Endothelial cell of umbilical vein (primary cell): ENCODE data around the gene IFT22. TPM values are rescaled to one million over a fixed set of nuclear protein-coding genes. Genes with fewer than 3 reads are reported as not detected.

Experiments used
- BruUV-seq: library from RNA; stranded (reverse); fragments of 400-500 nt; replicated peaks from 2 replicates; lab custom pipeline; 2021; lab: Mats Ljungman, UMichigan
- CTCF ChIA-PET: fragments of 300-600, 350-600 bp; sonication (Branson Sonifier 250); formaldehyde crosslinking; loops from one replicate; lab custom pipeline; 2021; ENCODE audit warnings: antibody characterized with exemption, inconsistent platforms; lab: Charles Lee
- POLR2A ChIA-PET: fragments of 300-600, 350-600 bp; sonication (Branson Sonifier 250); formaldehyde crosslinking; loops from one replicate; lab custom pipeline; 2021; ENCODE audit warnings: antibody characterized with exemption, inconsistent platforms; lab: Charles Lee
- DNase-seq: peaks from one replicate; pipeline ENCODE4 v3.0.0-alpha.2; 2011; ENCODE audit warnings: low read depth, low spot score
- FAIRE-seq: peaks from 2 replicates; lab custom pipeline; 2011; peaks lifted over from hg19 to GRCh38; lab: Jason Lieb, UNC
- H2AFZ ChIP-seq: 2 replicates; pipeline ENCODE4 v1.6.0; 2012; ENCODE audit warnings: low read depth, low read length, control low read depth, inconsistent platforms
- H3K27ac ChIP-seq: 2 replicates; pipeline ENCODE4 v1.5.1; 2011; ENCODE audit warnings: low read depth, mild to moderate bottlenecking, control low read depth, low read length, moderate library complexity; ENCODE audit not compliant: insufficient read depth
- H3K27me3 ChIP-seq, 2 experiments: 2 replicates each; pipeline versions ENCODE4 v1.6.0 to v1.6.1; 2011; ENCODE audit warnings: low read length in 2 of 2, mixed read lengths in 1 of 2; ENCODE audit not compliant: control insufficient read depth in 2 of 2, insufficient read depth in 2 of 2
- H3K36me3 ChIP-seq, 2 experiments: 2 replicates in 1 of 2; 3 replicates in 1 of 2; pipeline ENCODE4 v1.5.1; 2011; ENCODE audit warnings: low read length in 2 of 2, mild to moderate bottlenecking in 1 of 2, moderate library complexity in 1 of 2; ENCODE audit not compliant: control insufficient read depth in 2 of 2, insufficient read depth in 2 of 2; ENCODE audit errors: extremely low read depth in 1 of 2
- H3K4me1 ChIP-seq: 3 replicates; pipeline ENCODE4 v1.5.1; 2011; ENCODE audit warnings: mild to moderate bottlenecking, low read length; ENCODE audit not compliant: control insufficient read depth, insufficient read depth; ENCODE audit errors: extremely low read depth
- H3K4me2 ChIP-seq: 2 replicates; pipeline ENCODE4 v1.6.1; 2011; ENCODE audit warnings: low read length, control low read depth, mixed read lengths; ENCODE audit not compliant: insufficient read depth
- H3K4me3 ChIP-seq, 3 experiments: fragments of 200-600 bp in 1 of 3; sonication (generic), shearing (Covaris generic) in 1 of 3; replicated peaks in 1 of 3; 2 replicates each; pipeline ENCODE4 v1.5.1; 2011 to 2016; ENCODE audit warnings: control low read depth in 3 of 3, low read length in 3 of 3, mild to moderate bottlenecking in 2 of 3, inconsistent platforms in 1 of 3, low read depth in 1 of 3, moderate library complexity in 1 of 3; ENCODE audit not compliant: insufficient read depth in 1 of 3
- H3K79me2 ChIP-seq: 2 replicates; pipeline ENCODE4 v1.6.0; 2012; ENCODE audit warnings: low read length, inconsistent platforms; ENCODE audit not compliant: control insufficient read depth, insufficient read depth
- H3K9ac ChIP-seq: replicated peaks from 2 replicates; pipeline ENCODE3; 2011; ENCODE audit warnings: low read length, control low read depth; ENCODE audit not compliant: insufficient read depth; ENCODE audit errors: extremely low read depth
- H3K9me1 ChIP-seq: replicated peaks from 3 replicates; pipeline ENCODE4 v1.6.0; 2011; ENCODE audit warnings: mild to moderate bottlenecking, low read length; ENCODE audit not compliant: control insufficient read depth, insufficient read depth; ENCODE audit errors: extremely low read depth
- H3K9me3 ChIP-seq: replicated peaks from 2 replicates; pipeline ENCODE4 v1.5.1; 2012; ENCODE audit warnings: low read length, inconsistent platforms; ENCODE audit not compliant: control insufficient read depth, insufficient read depth
- H4K20me1 ChIP-seq: replicated peaks from 2 replicates; pipeline ENCODE3; 2011; ENCODE audit warnings: mild to moderate bottlenecking, low read length; ENCODE audit not compliant: control insufficient read depth, insufficient read depth; ENCODE audit errors: extremely low read depth
- EZH2 ChIP-seq: IDR thresholded peaks from 2 replicates; pipeline ENCODE4 v1.6.1; 2012; ENCODE audit warnings: borderline replicate concordance, low read depth, mild to moderate bottlenecking, moderate library complexity, low read length, inconsistent platforms; ENCODE audit not compliant: severe bottlenecking
- FOS ChIP-seq: IDR thresholded peaks from 2 replicates; pipeline ENCODE4 v1.6.1; 2011; ENCODE audit warnings: mild to moderate bottlenecking, low read length, moderate library complexity, borderline replicate concordance; ENCODE audit not compliant: insufficient read depth
- GATA2 ChIP-seq: IDR thresholded peaks from 2 replicates; pipeline ENCODE4 v1.7.0; 2011; ENCODE audit warnings: low read depth, mild to moderate bottlenecking, moderate library complexity, mixed read lengths, low read length; ENCODE audit not compliant: insufficient read length, insufficient read depth
- JUN ChIP-seq: IDR thresholded peaks from 2 replicates; pipeline ENCODE4 v1.6.1; 2011; ENCODE audit warnings: borderline replicate concordance, low read depth; ENCODE audit not compliant: insufficient read length, insufficient read depth
- MYC ChIP-seq: IDR thresholded peaks from one replicate; pipeline ENCODE4 v1.6.1; 2011; ENCODE audit warnings: mild to moderate bottlenecking, low read depth, low read length
- POLR2A ChIP-seq: IDR thresholded peaks from 2 replicates; pipeline ENCODE4 v1.6.1; 2012; ENCODE audit warnings: low read depth, mild to moderate bottlenecking, control low read depth, low read length
- POLR2AphosphoS5 ChIP-seq: IDR thresholded peaks from 2 replicates; pipeline ENCODE4 v1.6.1; 2012; ENCODE audit warnings: low read depth, mild to moderate bottlenecking, control low read depth, low read length, moderate library complexity; ENCODE audit not compliant: insufficient read depth
- dilution Hi-C: fragments of 300-500 bp; cut with MboI; formaldehyde crosslinking; loops from one replicate; pipeline ENCODE4 v1.15.0; 2019; ENCODE audit warnings: low sequenced_read_pairs; ENCODE audit not compliant: extremely low pct_ligation_motif_present
- intact Hi-C: fragments of 100-400 bp; cut with micrococcal nuclease; formaldehyde crosslinking; loops from one replicate; pipeline ENCODE4 v1.10.0; 2022
- polyA plus RNA-seq, 4 experiments: library from polyadenylated mRNA; depleted of rRNA in 3 of 4; stranded (reverse) in 3 of 4; unstranded in 1 of 4; fragments of >200 nt; gene quantifications; 2 replicates each; pipeline versions ENCODE4 v1.2.1 to v1.2.3, GENCODE V29; 2011 to 2012; ENCODE audit warnings: missing spikeins in 1 of 4
- total RNA-seq: library from RNA; stranded (reverse); gene quantifications from 2 replicates; pipeline ENCODE4 v1.2.3, GENCODE V29; 2021
- TF ChIP-seq, protein P1 (sequence below): IDR thresholded peaks from 2 replicates; pipeline ENCODE4 v1.6.1; 2011; ENCODE audit not compliant: insufficient read depth, insufficient read length
- TF ChIP-seq, protein P2 (sequence below), 2 donors: IDR thresholded peaks; 1 replicate in 1 of 2; 2 replicates in 1 of 2; pipeline ENCODE4 v1.5.1; 2011; ENCODE audit warnings: low read length in 2 of 2, mild to moderate bottlenecking in 2 of 2, moderate library complexity in 2 of 2, control low read depth in 1 of 2, inconsistent platforms in 1 of 2, low read depth in 1 of 2; ENCODE audit not compliant: insufficient read depth in 1 of 2; ENCODE audit errors: extremely low read depth in 1 of 2

Gene IFT22
- total and polyA plus RNA-seq, 2 donors (not counting 3 experiments of a cell fraction or from before 2014, with no cell fraction given), result 26.3 to 28.7 TPM

DNA sequence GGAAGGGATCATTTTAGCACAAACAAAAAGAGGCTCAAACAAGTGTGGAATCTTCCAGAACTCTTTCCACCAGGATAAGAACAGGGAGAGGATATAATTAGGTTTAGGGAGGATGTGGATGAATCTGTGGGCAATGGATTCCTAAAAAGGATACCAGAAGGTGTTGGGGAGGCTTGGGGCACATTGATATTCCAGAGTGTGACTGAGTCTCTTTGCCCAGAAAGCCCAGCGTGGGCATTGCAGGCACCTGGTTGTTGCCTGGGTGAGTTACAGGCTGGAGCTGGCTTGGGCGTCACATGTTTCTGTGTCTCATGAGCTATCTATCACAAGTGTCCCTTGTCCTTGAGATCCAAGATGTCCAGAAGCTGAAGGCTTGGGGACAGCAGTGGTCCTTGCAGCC, 44.3 kb upstream of the IFT22 start:
- peaks cover 10 to 24% of the 10 kb centered on the region in 2 experiments for H3K27me3 ChIP-seq
- no peaks in the 10 kb centered on the region for H3K36me3 ChIP-seq
- no peak overlapping the region for H3K9ac ChIP-seq
- intact Hi-C loops (no loop called here), dilution Hi-C loops (no loop called here)
- POLR2A ChIA-PET, result no interaction called here
- CTCF ChIA-PET, result interaction anchor here (2.6 to 5.4 kb wide), 2 partner anchors 45 to 75 kb away, joined by 12 to 28 read pairs; no protein-coding TSS in a partner anchor
- no peaks in the 10 kb centered on the region for H3K9me1 ChIP-seq
- peaks cover 3% of the 10 kb centered on the region for H3K4me1 ChIP-seq
- no peak overlapping the region for H3K27ac ChIP-seq
- H2AFZ ChIP-seq, result no peak overlapping the region
- no peak for TF ChIP-seq POLR2AphosphoS5
- TF ChIP-seq GATA2, result no peak
- TF ChIP-seq JUN, result no peak
- no peak for TF ChIP-seq FOS
- TF ChIP-seq, protein P1, sequence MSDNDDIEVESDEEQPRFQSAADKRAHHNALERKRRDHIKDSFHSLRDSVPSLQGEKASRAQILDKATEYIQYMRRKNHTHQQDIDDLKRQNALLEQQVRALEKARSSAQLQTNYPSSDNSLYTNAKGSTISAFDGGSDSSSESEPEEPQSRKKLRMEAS, result no peak
- TF ChIP-seq EZH2, result no peak
- TF ChIP-seq, protein P2, sequence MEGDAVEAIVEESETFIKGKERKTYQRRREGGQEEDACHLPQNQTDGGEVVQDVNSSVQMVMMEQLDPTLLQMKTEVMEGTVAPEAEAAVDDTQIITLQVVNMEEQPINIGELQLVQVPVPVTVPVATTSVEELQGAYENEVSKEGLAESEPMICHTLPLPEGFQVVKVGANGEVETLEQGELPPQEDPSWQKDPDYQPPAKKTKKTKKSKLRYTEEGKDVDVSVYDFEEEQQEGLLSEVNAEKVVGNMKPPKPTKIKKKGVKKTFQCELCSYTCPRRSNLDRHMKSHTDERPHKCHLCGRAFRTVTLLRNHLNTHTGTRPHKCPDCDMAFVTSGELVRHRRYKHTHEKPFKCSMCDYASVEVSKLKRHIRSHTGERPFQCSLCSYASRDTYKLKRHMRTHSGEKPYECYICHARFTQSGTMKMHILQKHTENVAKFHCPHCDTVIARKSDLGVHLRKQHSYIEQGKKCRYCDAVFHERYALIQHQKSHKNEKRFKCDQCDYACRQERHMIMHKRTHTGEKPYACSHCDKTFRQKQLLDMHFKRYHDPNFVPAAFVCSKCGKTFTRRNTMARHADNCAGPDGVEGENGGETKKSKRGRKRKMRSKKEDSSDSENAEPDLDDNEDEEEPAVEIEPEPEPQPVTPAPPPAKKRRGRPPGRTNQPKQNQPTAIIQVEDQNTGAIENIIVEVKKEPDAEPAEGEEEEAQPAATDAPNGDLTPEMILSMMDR (IDR thresholded peaks at IDR 0.05; ENCODE audit: extremely low read depth in 1 of 2, insufficient read depth in 1 of 2, low read depth in 1 of 2, low read length in 2 of 2), result no peak
- TF ChIP-seq MYC, result no peak
- TF ChIP-seq POLR2A, result no peak
- no peaks in the 10 kb centered on the region for H3K9me3 ChIP-seq
- no peak overlapping the region for H3K4me3 ChIP-seq
- no peak for FAIRE-seq
- no TSS peak for BruUV-seq
- no peak overlapping the region for H3K4me2 ChIP-seq
- no peaks in the 10 kb centered on the region for H3K79me2 ChIP-seq
- DNase-seq, result no peak
- no peaks in the 10 kb centered on the region for H4K20me1 ChIP-seq
